Activated CD4-positive, alpha-beta T cell treated with anti-CD3 and anti-CD28 coated beads, Interleukin-2, amount 50 U/mL, for 4 hours (primary cell): ENCODE results near the gene SPATC1L.
"Not testable (repeated sequence)": the region's sequence is repeated elsewhere in the genome, so short reads cannot be mapped to it uniquely, and the experiment has no call there.

Source experiments
- DNase-seq, 2 experiments: peaks; one replicate each; pipeline ENCODE4 v3.0.0-alpha.2; 2020

SPATC1L gene

DNA sequence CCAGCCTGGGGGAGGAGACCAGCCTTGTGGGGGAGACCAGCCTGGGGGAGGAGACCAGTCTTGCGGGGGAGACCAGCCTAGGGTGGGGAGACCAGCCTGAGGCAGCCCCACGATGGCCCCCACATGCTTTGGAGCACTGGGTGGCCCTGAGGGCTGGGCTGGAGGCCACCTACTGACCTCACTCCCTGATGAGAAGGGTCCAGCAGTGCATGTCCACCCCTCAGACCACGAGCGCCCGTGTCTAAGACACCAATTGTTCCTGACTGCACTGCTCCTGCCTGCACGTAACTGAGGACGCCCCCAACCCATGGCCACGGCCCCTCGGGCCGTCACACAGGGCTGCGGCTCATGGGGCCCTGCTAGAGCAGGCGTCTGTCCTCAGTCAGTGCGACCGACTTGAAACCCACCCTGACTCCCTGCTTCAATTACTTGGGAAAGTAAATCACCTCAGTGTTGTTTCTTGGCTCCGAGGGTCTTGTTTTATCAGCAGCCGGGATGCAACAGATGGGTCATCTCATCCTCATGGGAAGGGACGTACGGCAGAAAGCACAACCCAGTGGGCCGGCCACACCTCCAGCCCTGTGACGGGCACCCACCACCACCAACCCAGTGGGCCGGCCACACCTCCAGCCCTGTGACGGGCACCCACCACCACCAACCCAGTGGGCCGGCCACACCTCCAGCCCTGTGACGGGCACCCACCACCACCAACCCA lies at the start of gene SPATC1L:
Gene SPATC1L (minus strand): TSS at position 550 of the 715 bp plus-strand sequence. CDS start 1,643 bp downstream, outside the sequence.
- DNase-seq: no peak

DNA sequence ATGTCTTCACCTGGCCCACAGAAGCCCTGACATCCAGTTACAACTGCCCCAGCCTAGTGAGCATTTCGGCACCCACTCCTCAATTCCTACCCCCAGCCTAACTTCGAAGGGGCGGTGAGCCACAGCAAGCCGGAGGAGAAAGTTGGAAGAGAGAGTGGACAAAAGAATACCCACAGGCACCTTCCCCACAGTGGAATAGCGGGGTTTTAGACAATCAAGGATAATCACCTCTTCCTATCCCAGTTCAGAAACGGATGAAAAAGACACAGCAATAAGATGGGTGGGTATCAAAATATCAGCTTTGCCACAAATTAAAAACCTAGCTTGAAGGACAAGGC lies 45.6 kb upstream of the SPATC1L start:
- no peak for DNase-seq

DNA sequence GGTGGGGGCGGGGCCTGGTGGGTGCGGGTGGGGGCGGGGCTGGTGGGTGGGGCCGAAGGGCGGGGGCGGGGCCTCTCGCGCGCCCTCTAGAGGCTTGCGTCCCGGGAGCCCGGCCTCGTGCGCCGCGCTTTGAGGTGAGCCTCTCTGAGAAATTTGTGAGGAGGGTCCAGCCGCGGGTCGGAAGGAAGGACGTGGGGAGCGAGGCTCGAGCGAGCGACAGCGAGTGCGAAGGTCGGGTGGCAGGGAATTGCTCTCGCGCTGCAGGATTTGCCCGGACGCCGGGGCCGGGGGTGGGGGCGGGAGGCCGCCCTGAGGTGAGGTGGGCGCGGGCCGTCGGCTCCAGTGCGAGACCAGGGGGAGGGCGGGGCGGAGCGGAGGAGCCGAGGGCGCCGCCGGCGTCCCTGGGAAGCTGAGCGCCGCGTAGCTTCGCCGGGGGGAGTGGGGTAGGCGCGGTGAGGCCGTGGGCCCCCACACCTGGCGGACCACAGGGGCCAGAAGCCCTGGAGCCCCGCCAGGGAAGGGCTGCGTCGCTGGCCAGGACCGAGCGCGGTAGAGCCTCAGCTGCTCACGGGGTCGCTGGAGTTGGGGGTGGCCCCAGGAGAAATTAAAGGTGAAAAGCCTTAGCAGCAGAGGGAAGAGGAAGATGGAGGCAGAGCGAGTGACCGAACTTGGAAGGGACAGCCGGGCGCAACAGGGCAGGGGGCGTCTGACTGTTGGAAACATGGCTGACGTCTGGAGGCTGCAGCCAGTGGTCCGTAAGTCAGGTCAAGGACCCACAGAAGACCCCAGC lies 45.1 kb upstream of the SPATC1L start:
- DNase-seq: no peak

DNA sequence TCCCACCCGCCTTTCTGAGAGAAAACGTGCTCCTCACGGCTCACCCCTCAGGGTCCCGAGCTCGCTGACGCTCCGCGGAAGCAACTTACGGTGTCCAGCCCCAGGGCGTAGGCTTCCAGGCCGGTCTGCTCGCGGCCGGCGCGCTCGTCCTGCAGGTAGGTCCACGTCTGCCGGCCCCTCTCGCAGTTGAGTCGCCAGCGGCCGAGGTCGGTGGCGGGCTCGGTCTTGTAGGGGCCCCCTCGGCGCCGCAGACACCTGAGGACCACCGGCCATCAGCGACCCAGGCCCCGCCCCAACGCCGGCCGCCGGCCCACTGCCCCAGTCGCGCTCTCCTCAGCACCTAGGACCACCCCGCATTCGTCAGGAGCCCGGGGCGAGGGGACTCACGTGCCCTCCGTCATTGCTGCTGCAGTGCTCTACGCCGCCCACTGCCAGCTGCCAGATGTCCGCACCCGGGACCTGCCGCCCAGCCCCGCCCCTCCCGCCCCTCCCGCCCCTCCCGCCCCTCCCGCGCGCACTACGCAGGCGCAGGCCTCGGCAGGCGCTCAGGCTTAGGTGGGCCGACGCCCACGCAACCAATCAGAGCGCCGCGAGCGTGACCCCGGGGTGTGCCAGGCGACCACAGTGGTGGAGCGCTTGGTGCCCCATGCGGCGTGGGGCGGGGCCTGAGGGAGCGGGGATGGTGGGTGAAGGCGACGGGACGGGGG lies 44.2 kb upstream of the SPATC1L start, which contains the start of gene LSS:
Gene LSS (minus strand): TSS at position 430 of the 707 bp plus-strand sequence. CDS start 29 bp downstream, at position 401.
- peak; percentile 98 for DNase-seq

DNA sequence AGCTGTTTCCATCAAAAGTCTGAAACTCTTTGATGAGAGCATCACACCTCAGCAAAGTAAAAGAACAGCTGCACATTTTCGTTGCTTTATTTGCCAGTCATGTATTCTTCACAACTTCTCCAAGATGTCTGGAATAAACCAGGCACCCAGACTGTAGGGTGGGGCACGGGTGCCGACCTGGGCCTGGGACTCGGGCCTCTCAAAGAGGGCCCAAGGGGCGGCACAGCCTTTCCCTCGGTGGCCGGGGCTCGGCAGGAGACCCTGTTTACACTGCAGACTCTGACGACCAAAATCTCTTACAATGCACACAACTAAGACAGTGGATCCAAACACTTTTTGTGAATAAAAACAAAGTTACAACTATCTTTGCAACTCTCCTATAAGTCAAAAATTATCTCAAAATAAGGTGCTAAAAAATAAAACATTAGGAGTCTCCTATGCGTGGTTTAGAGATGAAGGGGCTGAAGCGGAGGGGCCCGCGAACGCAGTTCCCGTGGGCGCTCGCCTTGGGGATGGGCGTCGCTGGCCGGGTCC lies 43.6 kb upstream of the SPATC1L start:
- no peak for DNase-seq

DNA sequence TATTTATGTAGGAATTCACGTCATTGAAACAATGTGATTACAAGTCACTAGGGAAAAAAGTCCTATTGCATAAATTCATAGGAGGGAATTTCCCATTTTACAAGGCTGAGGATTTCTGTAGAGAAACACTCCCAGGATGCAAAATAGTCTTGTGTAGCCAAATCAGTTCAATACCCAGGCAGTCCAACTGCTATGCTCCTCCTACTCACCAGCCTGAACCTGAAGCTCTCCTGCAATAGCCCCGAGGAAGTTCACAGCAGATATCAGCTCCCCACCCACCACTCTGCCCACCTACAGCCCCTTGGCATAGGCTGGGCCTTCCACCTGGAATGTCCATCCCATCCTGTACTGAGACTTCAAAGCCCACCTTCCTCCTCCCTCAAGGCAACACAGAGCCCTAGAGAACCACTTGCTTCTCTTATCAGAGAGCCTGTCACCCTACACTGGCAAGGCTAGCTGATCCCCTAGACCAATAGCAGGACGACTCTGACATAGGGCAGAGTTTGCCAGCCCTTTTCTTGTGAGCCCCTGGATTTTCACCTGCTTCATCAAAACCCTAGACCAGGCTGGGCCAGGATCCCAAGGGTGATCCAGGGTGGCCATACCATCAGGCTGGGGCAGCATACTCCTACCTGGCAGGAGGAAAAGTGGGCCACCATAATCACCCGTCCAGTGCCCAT lies 42.8 kb upstream of the SPATC1L start:
- no peak for DNase-seq

DNA sequence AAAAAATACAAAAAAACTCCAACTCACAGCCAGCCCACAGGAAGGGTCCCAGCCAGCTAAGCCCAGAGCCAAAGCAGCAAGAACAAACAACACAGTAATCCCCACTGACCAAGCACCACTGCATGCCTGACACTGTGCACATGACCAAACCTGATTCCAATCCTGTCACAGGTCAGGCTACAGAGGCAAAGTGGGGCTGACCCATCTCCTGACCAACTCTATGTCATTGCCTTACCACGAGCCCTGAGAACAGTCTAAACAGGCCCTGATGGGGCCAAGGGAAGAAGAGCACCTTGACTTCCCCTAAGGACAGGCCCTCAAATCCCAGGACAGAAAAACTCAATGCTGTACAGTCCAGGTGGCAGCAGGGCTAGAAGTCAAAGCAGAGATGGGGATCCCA lies 41.9 kb upstream of the SPATC1L start:
- DNase-seq: no peak

DNA sequence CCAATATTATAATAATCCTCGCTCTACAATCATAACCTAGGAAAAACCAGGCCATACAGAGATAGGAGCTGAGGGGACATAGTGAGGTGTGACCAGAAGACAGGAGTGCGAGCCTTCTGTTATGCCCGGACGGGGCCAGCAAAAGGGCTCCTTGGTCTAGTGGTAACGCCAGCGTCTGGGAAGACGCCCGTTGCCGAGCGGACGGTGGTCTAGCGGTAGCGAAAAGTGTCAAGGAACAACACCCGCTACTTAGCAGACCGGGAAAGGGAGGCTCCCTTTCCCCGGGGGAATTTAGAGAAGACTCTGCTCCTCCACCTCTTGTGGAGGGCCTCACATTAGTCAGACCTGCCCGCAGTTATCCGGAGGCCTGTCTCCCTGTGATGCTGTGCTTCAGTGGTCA lies 39.4 kb upstream of the SPATC1L start:
- not testable (repeated sequence) for DNase-seq

DNA sequence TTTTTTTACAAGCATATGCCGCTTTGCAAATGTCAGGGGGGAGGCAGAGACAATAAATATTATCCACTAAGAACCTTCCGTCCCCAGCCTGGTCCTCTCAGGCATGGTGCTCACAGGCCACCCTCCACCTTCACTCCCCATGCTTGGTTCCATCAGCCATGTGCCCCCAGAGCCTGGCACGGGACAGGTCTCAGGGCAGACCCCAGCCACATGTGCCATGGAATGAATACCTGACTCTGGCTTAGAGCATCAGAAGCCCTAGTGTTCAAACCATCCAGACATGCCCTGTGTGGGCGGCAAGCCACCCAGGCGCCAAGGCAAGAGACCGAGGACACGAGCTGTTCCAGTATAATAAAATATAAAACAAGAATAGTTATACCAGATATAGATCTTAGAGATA lies 39.0 kb upstream of the SPATC1L start:
- DNase-seq: no peak

DNA sequence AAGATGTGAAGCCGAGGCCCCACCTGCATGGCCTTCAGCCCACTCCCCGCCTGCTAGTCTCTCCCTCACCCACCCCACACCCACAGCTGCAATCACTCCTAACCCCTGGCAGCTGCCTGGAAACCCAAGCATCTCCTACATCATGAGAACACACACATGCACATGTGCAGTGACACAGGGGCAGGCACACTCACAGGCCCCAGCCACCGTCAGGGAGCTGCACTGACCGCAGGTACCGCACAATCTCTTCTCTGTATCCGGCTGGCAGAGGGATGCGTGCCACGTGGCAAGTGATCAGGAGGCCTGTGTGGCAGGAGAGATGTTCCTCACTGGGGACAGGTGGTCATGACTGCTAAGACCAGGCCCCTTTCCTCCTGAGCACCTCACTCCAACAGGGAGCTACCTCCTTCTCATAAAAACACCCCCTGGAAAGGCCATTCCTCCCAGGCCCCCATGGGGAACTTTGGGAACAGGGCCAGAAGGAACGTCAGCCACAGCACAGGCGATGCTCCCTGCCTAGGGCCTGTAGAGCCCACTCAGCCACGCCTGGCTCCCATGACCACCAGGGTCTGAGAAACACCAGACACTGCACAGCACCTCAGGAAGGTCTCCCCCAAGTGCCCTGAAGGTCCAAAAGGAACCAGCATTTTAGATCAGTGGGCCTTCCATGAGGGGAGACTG lies 38.3 kb upstream of the SPATC1L start:
- DNase-seq: no peak

DNA sequence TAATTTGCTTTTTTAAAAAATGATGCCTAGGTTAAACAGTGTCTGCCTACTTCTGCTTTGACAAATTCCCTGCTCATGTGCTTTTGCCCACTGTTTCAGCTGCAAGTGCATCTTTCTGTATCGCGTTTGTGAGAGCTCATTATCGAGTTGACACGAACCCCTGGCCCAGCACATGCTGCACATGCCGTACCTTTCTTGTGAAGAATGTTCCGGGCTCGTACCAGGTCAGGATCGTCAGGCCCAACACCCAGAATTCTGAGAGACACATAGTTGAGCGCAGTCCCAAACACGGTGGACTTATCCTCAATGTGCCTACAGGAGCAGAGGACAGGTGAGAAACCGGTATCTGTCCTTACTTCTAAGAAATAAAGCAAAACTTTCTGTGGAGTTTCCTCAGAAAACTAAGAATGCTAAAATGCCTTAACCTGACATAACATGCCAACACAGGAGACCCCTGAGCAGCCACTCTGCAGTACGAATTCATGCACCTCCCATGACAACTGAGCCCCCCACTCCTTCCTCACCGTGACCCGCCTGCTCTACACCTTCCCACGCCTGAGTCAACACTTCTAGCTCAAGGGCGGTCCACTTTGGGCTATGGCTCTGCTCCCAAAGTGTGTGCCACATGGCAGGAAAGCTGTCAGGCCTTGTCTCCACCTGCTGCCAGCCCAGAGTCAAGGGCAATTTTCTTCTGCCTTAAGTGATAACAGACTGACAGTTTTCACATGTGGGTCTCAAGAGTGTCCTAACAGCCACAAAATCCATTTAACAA lies 37.6 kb upstream of the SPATC1L start:
- DNase-seq: no peak

DNA sequence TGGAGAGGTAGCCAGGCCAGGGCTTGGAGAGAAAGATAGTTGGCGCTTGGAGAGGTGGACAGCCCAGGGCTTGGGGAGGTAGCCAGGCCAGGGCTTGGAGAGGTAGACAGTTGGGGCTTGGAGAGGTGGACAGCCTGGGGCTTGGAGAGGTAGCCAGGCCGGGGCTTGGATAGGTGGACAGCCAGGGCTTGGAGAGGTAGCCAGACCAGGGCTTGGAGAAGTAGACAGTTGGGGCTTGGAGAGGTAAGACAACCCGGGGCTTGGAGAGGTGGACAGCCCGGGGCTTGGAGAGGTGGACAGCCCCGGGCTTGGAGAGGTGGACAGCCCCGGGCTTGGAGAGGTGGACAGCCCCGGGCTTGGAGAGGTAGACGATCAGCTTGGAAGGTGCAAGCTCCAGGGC lies 36.6 kb upstream of the SPATC1L start:
- DNase-seq: no peak

DNA sequence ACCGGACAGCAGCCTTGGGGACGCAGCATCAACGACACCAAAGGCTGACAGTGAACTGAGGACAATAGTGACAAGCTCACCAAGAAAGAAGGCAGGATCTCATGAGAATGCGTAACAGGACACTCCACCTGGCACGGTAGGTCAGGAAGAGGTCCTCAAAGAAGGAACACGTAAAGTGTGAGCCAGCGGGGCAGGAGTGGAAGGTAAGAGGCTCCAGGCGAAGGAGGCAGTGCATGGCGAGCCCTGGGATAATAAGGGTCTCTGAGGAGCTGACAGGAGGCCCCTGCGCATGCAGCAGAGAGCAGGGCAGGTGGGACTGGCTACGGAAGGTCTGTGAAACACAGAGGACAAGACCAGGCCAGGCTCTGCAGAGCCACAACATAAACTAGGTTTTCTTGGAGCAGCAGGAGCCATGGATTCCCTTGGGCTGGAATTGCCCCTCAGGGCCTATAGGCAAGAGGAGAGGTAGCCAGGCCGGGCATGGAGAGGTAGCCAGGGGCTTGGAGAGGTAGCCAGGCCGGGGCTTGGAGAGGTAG lies 36.1 kb upstream of the SPATC1L start:
- no peak for DNase-seq

DNA sequence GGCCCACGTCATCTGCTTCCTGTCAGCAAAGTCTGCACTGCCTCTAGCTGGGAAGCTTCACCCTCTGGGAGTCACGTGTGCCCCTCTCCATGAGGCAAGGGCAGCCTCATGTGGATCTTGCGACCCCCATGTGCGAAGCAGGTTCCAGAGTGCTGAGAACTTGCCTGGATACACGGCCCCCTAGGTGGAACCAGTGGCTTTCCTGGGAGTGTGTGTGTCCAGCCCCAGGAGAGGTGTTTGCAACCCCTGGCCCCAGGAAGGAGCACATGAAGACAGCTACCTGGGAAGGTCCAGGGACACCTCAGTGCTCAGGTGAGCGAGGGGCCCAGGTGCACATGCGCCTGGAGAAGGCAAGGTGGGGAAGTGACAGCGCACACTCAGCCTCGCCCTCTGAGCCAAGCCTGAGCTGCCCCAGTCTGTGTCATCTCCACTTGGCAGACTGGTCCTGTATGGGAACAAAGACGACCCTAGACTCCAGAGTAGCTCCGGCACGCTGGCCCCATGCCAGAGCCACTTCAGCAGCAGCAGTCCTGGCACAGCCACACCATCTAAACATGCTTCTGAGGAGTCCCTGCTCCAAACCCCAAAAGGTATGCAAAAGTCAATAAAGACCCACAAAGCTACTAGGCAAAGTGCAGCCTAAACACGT lies 35.5 kb upstream of the SPATC1L start:
- DNase-seq: no peak

DNA sequence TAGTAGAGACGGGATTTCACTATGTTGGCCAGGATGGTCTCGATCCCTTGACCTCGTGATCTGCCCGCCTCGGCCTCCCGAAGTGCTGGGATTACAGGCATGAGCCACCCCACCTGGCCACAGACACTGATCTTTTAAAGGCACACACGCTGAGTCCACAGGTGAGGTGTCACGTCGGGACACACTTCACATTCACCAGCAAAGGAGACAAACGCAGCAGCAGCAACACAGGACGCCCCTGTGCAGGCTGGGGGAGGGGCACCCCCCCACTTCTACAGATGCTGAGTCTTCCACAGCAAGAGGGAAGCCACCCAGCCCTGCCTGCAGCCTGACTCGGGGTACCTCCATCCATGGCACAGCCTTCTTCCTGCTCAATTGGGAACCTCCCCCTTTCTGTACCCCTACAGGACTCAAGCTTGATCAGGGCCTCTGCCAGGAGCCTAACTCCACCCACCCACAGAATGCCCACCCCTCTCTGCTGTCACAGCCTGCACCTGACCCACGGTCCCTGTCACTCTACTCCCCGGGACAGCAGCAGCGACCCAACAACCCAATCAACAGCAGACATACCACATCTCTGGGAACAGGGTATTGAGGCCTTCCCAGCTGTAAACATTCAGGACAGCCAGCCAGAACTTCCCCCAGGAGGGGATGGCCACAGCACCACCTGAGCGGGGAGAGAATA lies 34.8 kb upstream of the SPATC1L start:
- no peak for DNase-seq

DNA sequence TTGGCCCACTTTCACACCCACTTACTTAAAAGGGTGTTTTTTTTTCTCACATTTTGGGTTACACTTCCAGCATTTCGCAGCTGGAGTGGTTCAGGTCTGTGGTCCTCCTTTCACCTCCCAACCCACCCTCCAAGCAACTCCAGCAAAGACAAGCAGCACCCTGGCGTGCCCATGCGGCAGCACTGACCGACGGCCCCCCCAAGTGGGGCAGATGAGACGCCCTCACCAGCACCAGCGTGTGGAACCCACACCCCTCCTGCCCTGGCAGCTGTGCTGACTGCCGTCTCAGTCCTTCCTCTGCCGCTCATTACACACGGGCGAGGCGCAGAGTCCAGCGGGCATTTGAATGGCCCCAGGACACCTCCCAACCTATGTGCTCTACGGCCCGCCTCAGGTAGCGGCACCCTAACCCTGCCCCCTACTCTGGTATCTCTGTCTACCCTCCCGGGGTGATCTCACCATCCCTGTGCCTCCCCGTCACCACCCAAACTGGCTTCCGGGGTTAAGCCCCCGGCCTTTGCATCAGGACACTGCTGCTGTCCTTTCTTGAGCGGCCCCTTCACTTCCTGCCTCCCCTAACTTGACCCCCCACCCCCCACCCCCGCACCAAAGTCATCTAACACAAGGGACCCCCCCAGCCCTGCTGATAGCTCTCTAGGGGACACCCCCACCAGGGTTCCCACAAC lies 33.4 kb upstream of the SPATC1L start:
- DNase-seq: no peak

DNA sequence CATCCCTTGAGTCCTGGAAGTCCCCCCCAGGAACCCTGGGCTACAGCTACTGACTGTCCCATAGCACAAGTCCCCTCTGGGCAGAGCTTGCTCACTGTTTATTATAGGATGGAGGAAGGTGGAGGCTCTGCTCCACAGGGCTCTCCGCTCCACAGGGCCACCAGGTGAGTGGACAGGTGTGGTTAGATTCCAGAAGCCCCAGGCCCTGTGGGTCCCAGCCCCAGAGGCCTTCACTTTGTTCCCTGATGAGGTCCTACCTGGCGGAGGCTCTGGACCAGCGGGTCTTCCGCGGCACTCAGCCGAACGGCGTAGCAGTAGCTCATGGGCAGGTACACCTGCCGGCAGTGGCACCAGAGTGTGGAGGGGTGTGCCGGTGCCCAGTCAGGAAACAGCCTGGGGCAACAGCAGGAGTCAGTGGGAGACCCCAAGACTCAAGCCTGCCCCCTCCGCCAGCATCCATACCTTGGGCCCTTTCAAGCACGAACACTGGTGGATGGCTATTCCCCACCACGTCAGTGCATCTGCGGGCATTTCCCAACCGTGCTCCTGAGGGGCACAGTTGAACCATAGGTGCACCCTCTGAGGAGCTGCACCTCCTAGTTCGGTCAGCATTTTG lies 32.0 kb upstream of the SPATC1L start:
- no peak for DNase-seq

DNA sequence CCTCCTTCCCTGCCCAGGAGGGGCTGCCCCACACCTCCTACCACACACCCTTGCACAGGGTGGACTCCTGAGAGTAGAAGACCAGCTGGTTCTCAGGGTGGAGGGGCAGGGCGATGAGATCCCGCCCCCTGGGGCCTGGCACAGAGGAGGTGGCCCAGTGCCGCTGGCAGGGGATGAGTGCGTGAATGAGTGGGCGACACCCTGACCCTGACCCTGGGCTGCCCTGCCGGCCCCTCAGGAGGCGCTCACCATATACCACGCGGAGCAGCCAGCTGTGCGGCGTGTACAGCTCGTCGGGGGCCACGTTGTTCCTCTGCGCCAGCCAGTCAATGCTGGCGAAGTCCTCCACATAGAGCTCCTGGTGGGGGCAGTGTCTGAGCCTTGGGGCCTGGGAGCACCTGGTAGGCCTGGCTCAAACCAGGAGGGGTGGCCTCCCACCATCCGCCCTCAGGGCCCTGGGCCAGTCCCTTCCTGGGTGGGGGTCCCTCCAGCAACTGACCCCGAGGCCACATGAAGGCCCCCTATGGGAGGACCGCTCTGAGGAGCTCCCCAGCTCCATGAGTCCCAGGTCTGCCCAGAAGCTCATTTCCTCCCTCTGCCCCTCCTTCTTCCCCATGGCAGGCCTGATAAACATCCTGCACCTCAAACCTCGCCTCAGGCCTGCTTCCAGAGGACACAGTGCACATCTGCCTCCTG lies 31.3 kb upstream of the SPATC1L start:
- no peak for DNase-seq
